GM18526 (cell line): ENCODE data around the gene TSPAN11.

Experiments
- POLR2A ChIP-seq: IDR thresholded peaks from 3 replicates; pipeline ENCODE4 v1.6.1; 2011; ENCODE audit not compliant: insufficient read length; ENCODE audit errors: extremely low read depth

Gene TSPAN11

GRCh38 chr12:30965613-30965985 lies 39.1 kb downstream of the TSPAN11 start:
- TF ChIP-seq POLR2A, result no peak

- TF ChIP-seq POLR2A, result no peak
These were observed 40.5 kb downstream of the TSPAN11 start for GRCh38 chr12:30967026-30967425.

GRCh38 chr12:30968211-30968610 lies 41.7 kb downstream of the TSPAN11 start:
- TF ChIP-seq POLR2A, result no peak

DNA sequence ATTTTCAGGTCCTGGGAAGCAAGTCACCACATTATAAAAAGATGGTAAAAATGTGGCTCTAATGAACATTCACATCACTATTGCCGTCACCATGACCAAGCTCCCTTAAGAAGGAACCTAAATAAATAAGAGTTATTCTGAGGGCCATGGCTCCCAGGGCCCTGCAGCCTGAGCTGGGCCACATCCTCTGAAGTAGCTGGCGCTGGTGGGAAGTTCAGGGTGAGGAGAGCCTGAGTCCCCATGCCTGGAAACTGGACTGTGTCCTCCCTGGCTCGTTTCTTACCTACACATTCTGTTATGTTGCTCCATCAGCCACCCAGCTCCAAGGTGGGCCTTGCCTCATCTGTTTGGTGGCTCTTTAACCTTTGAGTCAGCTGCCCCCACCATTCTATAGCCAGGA lies 42.5 kb downstream of the TSPAN11 start:
- TF ChIP-seq POLR2A, result no peak

DNA sequence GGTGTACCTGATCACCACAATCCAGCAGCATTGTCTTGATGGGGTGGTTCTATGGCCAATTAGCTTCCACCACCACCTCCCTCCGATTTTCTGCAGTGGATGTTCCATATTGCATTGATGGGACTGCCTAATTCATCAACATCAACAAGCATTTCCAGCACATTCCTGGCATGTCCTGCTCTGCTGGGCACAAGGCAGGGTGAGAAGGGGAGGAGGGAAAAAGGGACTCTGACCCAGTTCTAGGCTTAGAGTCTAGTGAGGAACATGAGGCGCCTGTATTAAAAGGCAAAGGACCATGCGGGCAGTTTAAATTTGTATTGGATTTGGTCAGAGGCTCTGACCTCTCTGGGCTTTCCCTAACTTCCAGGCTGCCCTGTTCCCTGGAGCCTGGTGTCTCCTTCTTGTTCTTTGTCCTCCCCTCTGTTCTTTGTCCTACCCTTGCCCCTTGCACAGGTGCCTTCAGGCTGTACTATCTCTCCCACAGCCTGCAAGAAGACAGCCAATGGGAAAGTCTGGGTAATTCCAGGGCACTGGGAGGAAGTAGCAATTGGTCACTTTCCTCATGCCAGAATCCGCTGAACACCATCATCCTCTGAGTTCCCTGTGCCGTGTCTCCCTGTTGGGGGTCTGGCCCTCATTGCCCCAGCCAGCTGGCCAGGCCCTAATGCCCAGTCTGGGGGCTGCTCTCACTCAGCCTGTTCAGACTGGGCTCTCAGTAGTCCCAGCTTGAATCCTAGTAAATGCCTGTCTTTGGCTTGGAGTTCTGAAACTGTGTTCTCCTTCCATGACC lies 43.3 kb downstream of the TSPAN11 start:
- TF ChIP-seq POLR2A, result no peak

DNA sequence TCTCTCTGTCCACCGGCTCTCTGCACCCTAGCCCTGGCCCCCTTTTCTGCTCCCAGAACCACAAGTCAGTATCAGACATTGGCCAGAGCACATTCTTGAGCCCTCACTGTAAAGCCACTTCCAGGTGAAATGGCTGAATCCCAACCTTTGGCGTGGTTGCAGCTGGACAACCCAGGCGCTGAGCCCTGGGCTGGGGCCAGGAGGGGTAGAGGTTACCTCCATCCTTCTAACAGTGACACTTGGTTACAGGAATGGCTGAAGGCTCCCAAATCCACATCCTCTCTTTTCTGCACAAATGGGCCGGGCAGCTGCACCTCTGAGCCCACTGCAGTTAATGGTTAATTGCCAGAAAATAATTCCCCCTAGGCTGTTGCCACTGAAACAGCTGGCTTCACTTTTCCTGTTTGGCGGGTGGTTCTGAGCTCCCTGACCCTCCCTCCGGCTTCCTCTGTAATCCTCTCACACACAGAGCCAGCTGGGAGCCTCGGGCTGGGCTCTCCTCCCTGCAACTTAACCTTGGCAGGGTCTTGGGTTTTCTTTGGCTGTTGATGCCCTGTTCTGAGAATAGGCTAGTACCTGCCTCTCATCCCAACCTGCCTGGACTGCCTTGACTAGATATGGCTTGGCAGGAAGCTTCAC lies 44.1 kb downstream of the TSPAN11 start:
- TF ChIP-seq POLR2A, result no peak

- TF ChIP-seq POLR2A, result no peak
These were observed 45.5 kb downstream of the TSPAN11 start for GRCh38 chr12:30972035-30972434.

- TF ChIP-seq POLR2A, result no peak
These were observed 46.6 kb downstream of the TSPAN11 start for GRCh38 chr12:30973175-30973574.

- no peak for TF ChIP-seq POLR2A
These were observed 47.3 kb downstream of the TSPAN11 start for GRCh38 chr12:30973830-30974229.

- TF ChIP-seq POLR2A, result no peak
These were observed 48.4 kb downstream of the TSPAN11 start for GRCh38 chr12:30974746-30975500.

GRCh38 chr12:30975581-30975980 lies 49.0 kb downstream of the TSPAN11 start:
- no peak for TF ChIP-seq POLR2A

- no peak for TF ChIP-seq POLR2A
These were observed 49.7 kb downstream of the TSPAN11 start for GRCh38 chr12:30976206-30976605.

- no peak for TF ChIP-seq POLR2A
These were observed 50.6 kb downstream of the TSPAN11 start for GRCh38 chr12:30977124-30977523.

GRCh38 chr12:30977537-30978349 lies 51.2 kb downstream of the TSPAN11 start:
- no peak for TF ChIP-seq POLR2A

GRCh38 chr12:30978639-30979038 lies 52.1 kb downstream of the TSPAN11 start:
- no peak for TF ChIP-seq POLR2A
